Kidney (tissue), 14 donors: ENCODE data around the gene STK11IP. TPM values are rescaled to one million over a fixed set of nuclear protein-coding genes. Genes with fewer than 3 reads are reported as not detected.
A peak's percentile ranks its signal among the peaks of the same experiment; 100 is the strongest.

Experiments
- DNase-seq, 5 donors: peaks; one replicate each; pipeline ENCODE4 v3.0.0-alpha.2; 2013 to 2020
- FAIRE-seq: peaks from 2 replicates; lab custom pipeline; 2012; peaks lifted over from hg19 to GRCh38; lab: Jason Lieb, UNC
- H3K27ac ChIP-seq, 2 donors: one replicate each; pipeline ENCODE4 v1.7.0; 2013; ENCODE audit warnings: low read depth in 2 of 2, low read length in 2 of 2, inconsistent platforms in 1 of 2
- H3K27me3 ChIP-seq: one replicate; pipeline ENCODE4 v1.7.1; 2013; ENCODE audit warnings: low read length, inconsistent platforms; ENCODE audit not compliant: control insufficient read depth, insufficient read depth
- H3K36me3 ChIP-seq, 3 donors: one replicate each; pipeline versions ENCODE4 v1.7.0 to v1.7.1; 2013; ENCODE audit warnings: low read length in 3 of 3, control low read depth in 1 of 3, inconsistent platforms in 1 of 3; ENCODE audit not compliant: insufficient read depth in 3 of 3, control insufficient read depth in 2 of 3
- H3K4me1 ChIP-seq, 3 donors: one replicate each; pipeline versions ENCODE4 v1.7.0 to v1.7.1; 2013; ENCODE audit warnings: low read length in 3 of 3, inconsistent platforms in 1 of 3, low read depth in 1 of 3; ENCODE audit not compliant: control insufficient read depth in 2 of 3, insufficient read depth in 2 of 3
- H3K4me3 ChIP-seq, 3 donors: one replicate each; pipeline versions ENCODE4 v1.7.0 to v1.8.1; 2013; ENCODE audit warnings: low read length in 3 of 3, control low read depth in 1 of 3, inconsistent platforms in 1 of 3
- H3K9ac ChIP-seq, 3 donors: one replicate each; pipeline versions ENCODE4 v1.7.0 to v1.7.1; 2013; ENCODE audit warnings: low read length in 3 of 3, control low read depth in 1 of 3, inconsistent platforms in 1 of 3
- H3K9me3 ChIP-seq, 3 donors: one replicate each; pipeline versions ENCODE4 v1.7.0 to v1.7.1; 2013; ENCODE audit warnings: low read length in 3 of 3, control low read depth in 1 of 3, inconsistent platforms in 1 of 3; ENCODE audit not compliant: control insufficient read depth in 2 of 3, insufficient read depth in 1 of 3
- intact Hi-C: fragments of 100-400 bp; cut with DNase I; formaldehyde crosslinking; loops from one replicate; pipeline ENCODE4 v1.11.1; 2022
- polyA plus RNA-seq: library from polyadenylated mRNA; stranded (reverse); fragments of 350-450 nt; fragmentation: Illumina TruSeq; extraction: RNeasy Lipid Tissue Mini Kit (QIAGEN cat#74804); gene quantifications from one replicate; pipeline ENCODE4 v1.2.3, GENCODE V29; 2014; ENCODE audit warnings: low read depth, low replicate concordance; ENCODE audit not compliant: insufficient read depth
- total RNA-seq: library from RNA; stranded (reverse); fragmentation: NEBNext Ultra II Directional; extraction: Animal tissue kit (Norgen Biotek cat#: 25700); gene quantifications from one replicate; pipeline ENCODE4 v1.2.1, GENCODE V29; 2021
- TF ChIP-seq, protein P1 (sequence below): IDR thresholded peaks from 3 replicates; pipeline ENCODE4 v1.5.1; 2012; ENCODE audit warnings: mild to moderate bottlenecking, moderate library complexity, borderline replicate concordance; ENCODE audit not compliant: insufficient read depth; ENCODE audit errors: extremely low read depth
- donor health status: control.
- donor health status: control.
- donor health status: control.
- donor health status: control.
- donor health status: control.
- donor health status: DM: yes; HTN: yes; CAD: no.
- donor health status: Normal renal cell carcinoma (clear cell type).

Gene STK11IP
- total and polyA plus RNA-seq, 2 donors from 2014 or later = 12.5 to 33.7 TPM

DNA sequence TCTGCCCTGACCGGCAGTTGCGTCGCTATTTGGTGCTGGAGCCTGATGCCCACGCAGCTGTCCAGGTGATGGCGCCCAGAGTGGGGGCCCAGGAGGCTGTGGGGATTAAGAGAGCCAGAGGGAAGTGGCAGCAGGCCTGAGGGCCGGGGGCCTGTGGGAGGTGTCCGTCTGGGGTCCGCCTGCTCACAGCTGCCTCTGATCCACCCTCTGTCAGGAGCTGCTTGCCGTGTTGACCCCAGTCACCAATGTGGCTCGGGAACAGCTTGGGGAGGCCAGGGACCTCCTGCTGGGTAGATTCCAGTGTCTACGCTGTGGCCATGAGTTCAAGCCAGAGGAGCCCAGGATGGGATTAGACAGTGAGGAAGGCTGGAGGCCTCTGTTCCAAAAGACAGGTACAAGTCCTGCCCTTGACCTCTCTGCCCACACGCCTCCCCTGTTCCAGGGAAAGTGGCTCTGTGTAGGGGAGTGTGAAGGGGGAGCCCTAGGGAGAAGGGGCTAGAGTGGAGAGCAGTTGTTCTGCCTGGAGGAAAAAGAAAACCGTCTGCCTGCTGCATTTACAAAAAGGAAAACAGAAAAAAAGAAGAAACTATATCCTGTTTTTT, 11.6 kb downstream of the STK11IP start:
- DNase-seq = no peak
- intact Hi-C loops = no loop called here
- H3K27ac ChIP-seq = no peak overlapping the region
- no peak for FAIRE-seq
- peaks cover 0 to 35% (median 16%) of the 10 kb centered on the region in 3 donors for H3K36me3 ChIP-seq
- TF ChIP-seq, protein P1, sequence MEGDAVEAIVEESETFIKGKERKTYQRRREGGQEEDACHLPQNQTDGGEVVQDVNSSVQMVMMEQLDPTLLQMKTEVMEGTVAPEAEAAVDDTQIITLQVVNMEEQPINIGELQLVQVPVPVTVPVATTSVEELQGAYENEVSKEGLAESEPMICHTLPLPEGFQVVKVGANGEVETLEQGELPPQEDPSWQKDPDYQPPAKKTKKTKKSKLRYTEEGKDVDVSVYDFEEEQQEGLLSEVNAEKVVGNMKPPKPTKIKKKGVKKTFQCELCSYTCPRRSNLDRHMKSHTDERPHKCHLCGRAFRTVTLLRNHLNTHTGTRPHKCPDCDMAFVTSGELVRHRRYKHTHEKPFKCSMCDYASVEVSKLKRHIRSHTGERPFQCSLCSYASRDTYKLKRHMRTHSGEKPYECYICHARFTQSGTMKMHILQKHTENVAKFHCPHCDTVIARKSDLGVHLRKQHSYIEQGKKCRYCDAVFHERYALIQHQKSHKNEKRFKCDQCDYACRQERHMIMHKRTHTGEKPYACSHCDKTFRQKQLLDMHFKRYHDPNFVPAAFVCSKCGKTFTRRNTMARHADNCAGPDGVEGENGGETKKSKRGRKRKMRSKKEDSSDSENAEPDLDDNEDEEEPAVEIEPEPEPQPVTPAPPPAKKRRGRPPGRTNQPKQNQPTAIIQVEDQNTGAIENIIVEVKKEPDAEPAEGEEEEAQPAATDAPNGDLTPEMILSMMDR = no peak
- no peaks in the 10 kb centered on the region for H3K9me3 ChIP-seq
- no peak overlapping the region for H3K9ac ChIP-seq
- no peak overlapping the region for H3K4me3 ChIP-seq
- H3K27me3 ChIP-seq = no peaks in the 10 kb centered on the region
- H3K4me1 ChIP-seq = no peaks in the 10 kb centered on the region

DNA sequence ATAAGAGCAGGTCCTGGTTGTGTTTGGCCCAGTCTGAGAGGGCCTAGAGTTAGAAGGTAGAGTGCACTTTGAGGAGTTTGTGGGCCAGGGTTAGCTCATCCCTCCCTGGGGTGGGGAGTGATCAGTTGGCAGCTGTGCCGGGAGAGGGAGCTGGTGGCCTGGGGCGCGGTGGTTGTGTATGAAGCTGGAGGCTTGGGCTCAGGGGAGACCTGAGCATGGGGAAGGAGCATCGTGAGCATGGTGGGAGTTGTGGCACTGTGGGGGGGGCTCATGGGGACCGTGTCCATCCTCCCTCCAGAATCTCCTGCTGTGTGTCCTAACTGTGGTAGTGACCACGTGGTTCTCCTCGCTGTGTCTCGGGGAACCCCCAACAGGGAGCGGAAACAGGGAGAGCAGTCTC, 13.6 kb downstream of the STK11IP start:
- Histone ChIP-seq H3K36me3 (peaks cover 0 to 37% (median 16%) of the 10 kb centered on the region in 3 donors), H3K27me3 (no peaks in the 10 kb centered on the region), H3K4me1 (no peaks in the 10 kb centered on the region), H3K4me3 (no peak overlapping the region), H3K27ac (no peak overlapping the region), H3K9ac (no peak overlapping the region), H3K9me3 (no peaks in the 10 kb centered on the region)
- TF ChIP-seq, protein P1 = no peak
- intact Hi-C loops = no loop called here
- FAIRE-seq = no peak
- DNase-seq = no peak

DNA sequence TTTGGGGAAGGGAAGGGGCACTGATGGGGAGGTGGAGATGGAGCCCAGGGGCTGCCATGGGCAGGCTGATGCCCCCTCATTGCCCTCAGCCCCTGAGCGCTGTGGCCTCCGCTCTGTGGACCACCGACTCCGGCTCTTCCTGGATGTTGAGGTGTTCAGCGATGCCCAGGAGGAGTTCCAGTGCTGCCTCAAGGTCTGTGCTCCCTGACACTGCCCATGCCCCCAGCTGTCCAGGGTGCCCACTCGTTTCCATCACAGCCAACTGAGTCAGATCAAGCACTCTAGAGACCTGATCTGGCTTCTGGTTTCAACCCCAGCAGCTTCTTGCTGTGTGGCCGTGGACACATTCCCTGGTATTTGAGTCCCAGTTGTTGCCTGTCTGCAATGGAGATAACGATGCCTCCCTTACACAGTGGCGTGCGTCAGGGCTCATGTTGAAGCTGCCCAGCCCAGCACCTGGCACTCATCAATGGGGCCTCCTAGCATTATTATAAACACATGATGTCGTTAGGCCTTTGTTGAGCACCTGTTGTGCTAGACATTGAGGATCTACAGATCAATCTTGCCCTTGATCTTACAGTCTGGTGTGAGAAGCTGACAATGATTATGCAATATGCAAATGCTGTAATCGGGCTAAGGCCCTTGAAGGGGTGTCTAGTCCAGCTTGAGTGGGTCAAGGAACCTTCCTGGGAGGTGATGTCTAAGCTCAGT, 14.4 kb downstream of the STK11IP start:
- TF ChIP-seq, protein P1 = no peak
- H3K27ac ChIP-seq = no peak overlapping the region
- intact Hi-C loops = no loop called here

More for the DNA sequence above, 14.4 kb downstream of the STK11IP start:
- Histone ChIP-seq H3K9me3 (no peaks in the 10 kb centered on the region), H3K36me3 (peaks cover 0 to 31% (median 11%) of the 10 kb centered on the region in 3 donors), H3K9ac (no peak overlapping the region), H3K4me1 (no peaks in the 10 kb centered on the region), H3K27me3 (no peaks in the 10 kb centered on the region), H3K4me3 (no peak overlapping the region)
- DNase-seq (peak in 1 of 5 donors; percentile 26), FAIRE-seq (no peak)
